Astrocyte (in vitro differentiated cells and primary cell): ENCODE measurements around the gene TMEM80. TPM values are rescaled to one million over a fixed set of nuclear protein-coding genes. Genes with fewer than 3 reads are reported as not detected.
"Not testable (repeated sequence)": the region's sequence is repeated elsewhere in the genome, so short reads cannot be mapped to it uniquely, and the experiment has no call there.

Source experiments
- DNase-seq: peaks from one replicate; pipeline ENCODE4 v3.0.0-alpha.2; 2010; ENCODE audit warnings: low read depth
- FAIRE-seq: peaks from 2 replicates; lab custom pipeline; 2011; peaks lifted over from hg19 to GRCh38; lab: Jason Lieb, UNC
- H2AFZ ChIP-seq: 2 replicates; pipeline ENCODE4 v1.6.0; 2012; ENCODE audit warnings: low read depth, low read length, inconsistent platforms
- H3K27ac ChIP-seq: 2 replicates; pipeline ENCODE4 v1.5.1; 2011; ENCODE audit warnings: low read depth, low read length, inconsistent platforms
- H3K27me3 ChIP-seq: 2 replicates; pipeline ENCODE4 v1.6.0; 2011; ENCODE audit warnings: low read length, inconsistent platforms; ENCODE audit not compliant: insufficient read depth
- H3K36me3 ChIP-seq: 2 replicates; pipeline ENCODE4 v1.5.1; 2011; ENCODE audit warnings: low read length, inconsistent platforms; ENCODE audit not compliant: insufficient read depth
- H3K4me1 ChIP-seq: 2 replicates; pipeline ENCODE4 v1.5.1; 2011; ENCODE audit warnings: low read length, inconsistent platforms; ENCODE audit not compliant: insufficient read depth
- H3K4me2 ChIP-seq: 2 replicates; pipeline ENCODE4 v1.6.0; 2012; ENCODE audit warnings: low read length, inconsistent platforms
- H3K4me3 ChIP-seq: 2 replicates; pipeline ENCODE4 v1.5.1; 2011; ENCODE audit warnings: low read depth, mild to moderate bottlenecking, low read length, inconsistent platforms; ENCODE audit not compliant: insufficient read depth
- H3K79me2 ChIP-seq: 2 replicates; pipeline ENCODE4 v1.6.0; 2012; ENCODE audit warnings: mild to moderate bottlenecking, low read length, inconsistent platforms; ENCODE audit not compliant: insufficient read depth
- H3K9ac ChIP-seq: 2 replicates; pipeline ENCODE4 v1.6.0; 2012; ENCODE audit warnings: mild to moderate bottlenecking, low read length, inconsistent platforms
- H3K9me3 ChIP-seq: 2 replicates; pipeline ENCODE4 v1.5.1; 2012; ENCODE audit warnings: low read depth, mild to moderate bottlenecking, low read length, inconsistent platforms; ENCODE audit not compliant: insufficient read depth
- H4K20me1 ChIP-seq: 2 replicates; pipeline ENCODE4 v1.6.0; 2012; ENCODE audit warnings: low read length, inconsistent platforms; ENCODE audit not compliant: insufficient read depth
- H3K27ac Mint-ChIP-seq: one replicate; pipeline ENCODE4 v1.8.0; 2021; ENCODE audit warnings: mild to moderate bottlenecking, mixed read lengths; ENCODE audit not compliant: unreplicated experiment
- H3K27me3 Mint-ChIP-seq: one replicate; pipeline ENCODE4 v1.8.0; 2021; ENCODE audit warnings: low read depth, mixed read lengths; ENCODE audit not compliant: unreplicated experiment
- H3K36me3 Mint-ChIP-seq: one replicate; pipeline ENCODE4 v1.8.0; 2021; ENCODE audit warnings: low read depth, mixed read lengths; ENCODE audit not compliant: unreplicated experiment
- H3K4me1 Mint-ChIP-seq: one replicate; pipeline ENCODE4 v1.8.0; 2021; ENCODE audit warnings: low read depth, mixed read lengths; ENCODE audit not compliant: unreplicated experiment
- H3K4me3 Mint-ChIP-seq: one replicate; pipeline ENCODE4 v1.8.0; 2021; ENCODE audit warnings: mild to moderate bottlenecking, moderate library complexity, mixed read lengths; ENCODE audit not compliant: unreplicated experiment
- H3K9me3 Mint-ChIP-seq: one replicate; pipeline ENCODE4 v1.8.0; 2021; ENCODE audit warnings: mild to moderate bottlenecking, mixed read lengths; ENCODE audit not compliant: unreplicated experiment
- CTCF ChIP-seq: IDR thresholded peaks from 2 replicates; pipeline ENCODE4 v1.5.1; 2011; ENCODE audit warnings: low read depth, mild to moderate bottlenecking, inconsistent platforms, low read length, moderate library complexity; ENCODE audit not compliant: insufficient read depth
- EZH2 ChIP-seq: IDR thresholded peaks from 2 replicates; pipeline ENCODE4 v1.6.1; 2012; ENCODE audit warnings: mild to moderate bottlenecking, low read length, inconsistent platforms; ENCODE audit not compliant: insufficient read depth
- total RNA-seq: library from RNA; stranded (reverse); gene quantifications from 2 replicates; pipeline ENCODE4 v1.2.1, GENCODE V29; 2021

TMEM80 gene
- total RNA-seq, 1 donor from 2014 or later, result 16.1 TPM

GRCh38 chr11:728901-729491, 33.4 kb downstream of the TMEM80 start:
- H3K27me3 ChIP-seq, result peaks cover 2% of the 10 kb centered on the region
- no peak overlapping the region for H2AFZ ChIP-seq
- H3K4me1 ChIP-seq, result peaks cover 26% of the 10 kb centered on the region
- no peak overlapping the region for H3K4me3 Mint-ChIP-seq
- no peaks in the 10 kb centered on the region for H3K36me3 Mint-ChIP-seq
- no peak overlapping the region for H3K27ac Mint-ChIP-seq
- no peaks in the 10 kb centered on the region for H3K4me1 Mint-ChIP-seq
- H3K27ac ChIP-seq, result no peak overlapping the region
- H3K4me3 ChIP-seq, result no peak overlapping the region
- H3K27me3 Mint-ChIP-seq, result peaks cover 13% of the 10 kb centered on the region
- H3K36me3 ChIP-seq, result no peaks in the 10 kb centered on the region
- DNase-seq, result no peak
- no peaks in the 10 kb centered on the region for H3K79me2 ChIP-seq
- no peak overlapping the region for H3K9ac ChIP-seq
- peaks cover 17% of the 10 kb centered on the region for H4K20me1 ChIP-seq
- H3K9me3 ChIP-seq, result no peaks in the 10 kb centered on the region
- H3K9me3 Mint-ChIP-seq, result no peaks in the 10 kb centered on the region
- no peak overlapping the region for H3K4me2 ChIP-seq
- no peak for FAIRE-seq
- TF ChIP-seq CTCF (no peak), EZH2 (no peak)

- Histone ChIP-seq H4K20me1 (peaks cover 11% of the 10 kb centered on the region), H3K79me2 (no peaks in the 10 kb centered on the region), H3K27ac (no peak overlapping the region), H3K36me3 (no peaks in the 10 kb centered on the region), H2AFZ (no peak overlapping the region), H3K4me3 (no peak overlapping the region), H3K4me1 (peaks cover 26% of the 10 kb centered on the region), H3K27me3 (peaks cover 2% of the 10 kb centered on the region), H3K4me2 (no peak overlapping the region), H3K9me3 (no peaks in the 10 kb centered on the region), H3K9ac (no peak overlapping the region)
- FAIRE-seq (no peak), DNase-seq (no peak)
- Mint-ChIP-seq H3K27ac (no peak overlapping the region), H3K9me3 (no peaks in the 10 kb centered on the region), H3K36me3 (no peaks in the 10 kb centered on the region), H3K4me1 (no peaks in the 10 kb centered on the region), H3K27me3 (peaks cover 16% of the 10 kb centered on the region), H3K4me3 (no peak overlapping the region)
- TF ChIP-seq EZH2 (no peak), CTCF (no peak)
Measured at GRCh38 chr11:729492-730074, 34.0 kb downstream of the TMEM80 start.

GRCh38 chr11:733072-733471, 37.5 kb downstream of the TMEM80 start:
- Mint-ChIP-seq H3K27ac (no peak overlapping the region), H3K4me3 (no peak overlapping the region), H3K4me1 (peaks cover 7% of the 10 kb centered on the region), H3K36me3 (peaks cover 3% of the 10 kb centered on the region), H3K27me3 (peaks cover 23% of the 10 kb centered on the region), H3K9me3 (no peaks in the 10 kb centered on the region)
- H3K4me2 ChIP-seq, result no peak overlapping the region
- H3K27ac ChIP-seq, result no peak overlapping the region
- H2AFZ ChIP-seq, result no peak overlapping the region
- H3K36me3 ChIP-seq, result no peaks in the 10 kb centered on the region
- FAIRE-seq, result no peak
- peaks cover 11% of the 10 kb centered on the region for H3K4me1 ChIP-seq
- no peaks in the 10 kb centered on the region for H4K20me1 ChIP-seq
- H3K27me3 ChIP-seq, result peaks cover 7% of the 10 kb centered on the region
- H3K9ac ChIP-seq, result no peak overlapping the region
- TF ChIP-seq CTCF, result no peak
- no peak for TF ChIP-seq EZH2
- no peaks in the 10 kb centered on the region for H3K9me3 ChIP-seq
- H3K79me2 ChIP-seq, result no peaks in the 10 kb centered on the region
- no peak for DNase-seq
- no peak overlapping the region for H3K4me3 ChIP-seq

DNA sequence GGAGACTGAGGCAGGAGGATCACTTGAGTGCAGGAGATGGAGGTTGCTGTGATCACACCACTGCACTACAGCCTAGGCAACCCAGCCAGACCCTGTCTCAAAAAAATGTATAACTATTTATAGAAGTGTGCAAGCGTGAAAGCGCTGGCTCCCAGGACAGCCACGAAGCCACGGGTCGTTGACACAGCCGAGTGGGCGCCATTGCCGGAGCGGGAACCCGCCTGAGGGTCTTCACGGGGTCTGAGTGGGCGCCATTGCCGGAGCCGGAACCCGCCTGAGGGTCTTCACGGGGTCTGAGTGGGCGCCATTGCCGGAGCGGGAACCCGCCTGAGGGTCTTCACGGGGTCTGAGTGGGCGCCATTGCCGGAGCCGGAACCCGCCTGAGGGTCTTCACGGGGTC, 38.9 kb downstream of the TMEM80 start:
- not testable (repeated sequence) for H3K36me3 Mint-ChIP-seq, H3K27me3 ChIP-seq, H3K36me3 ChIP-seq, H3K4me3 ChIP-seq, H3K4me2 ChIP-seq, H3K4me3 Mint-ChIP-seq, H3K9ac ChIP-seq, H4K20me1 ChIP-seq, FAIRE-seq, H2AFZ ChIP-seq, H3K9me3 ChIP-seq, H3K27ac ChIP-seq, H3K9me3 Mint-ChIP-seq, H3K4me1 ChIP-seq, H3K4me1 Mint-ChIP-seq, DNase-seq, H3K79me2 ChIP-seq
- H3K27me3 Mint-ChIP-seq, result peaks cover 28% of the 10 kb centered on the region
- H3K27ac Mint-ChIP-seq, result peak overlapping the region; percentile 18
